Measurements from ENCODE around the gene LCN12. TPM values are rescaled to one million over a fixed set of nuclear protein-coding genes. Genes with fewer than 3 reads are reported as not detected.

Gene LCN12
- total RNA-seq, 1 donor from 2014 or later = not detected

GRCh38 chr9:136994888-136995230, 42.8 kb downstream of the LCN12 start:
- H3K27ac ChIP-seq = no peak overlapping the region
- TF ChIP-seq CTCF (IDR thresholded peaks at IDR 0.05) (no peak), POLR2AphosphoS5 (IDR thresholded peaks at IDR 0.05; ENCODE audit: insufficient read depth in 1 of 2, low read depth in 1 of 2) (no peak), POLR2A (IDR thresholded peaks at IDR 0.05) (no peak)
- H3K36me3 ChIP-seq = no peaks in the 10 kb centered on the region
- H3K4me1 ChIP-seq = peaks cover 52% of the 10 kb centered on the region
- no peak for DNase-seq (ENCODE audit: extremely low spot score in 2 of 2)
- H3K9me3 ChIP-seq = no peaks in the 10 kb centered on the region
- peak overlapping the region; percentile 22 to 32 for H3K4me3 ChIP-seq
- intact Hi-C loops (cut with DNase I) = no loop called here
- no peaks in the 10 kb centered on the region for H3K27me3 ChIP-seq

- no peaks in the 10 kb centered on the region for H3K9me3 ChIP-seq
- H3K27ac ChIP-seq = peak overlapping the region; percentile 62
- peak overlapping the region; percentile 22 to 32 for H3K4me3 ChIP-seq
- TF ChIP-seq POLR2A (IDR thresholded peaks at IDR 0.05) (no peak), POLR2AphosphoS5 (IDR thresholded peaks at IDR 0.05; ENCODE audit: insufficient read depth in 1 of 2, low read depth in 1 of 2) (no peak), CTCF (IDR thresholded peaks at IDR 0.05) (no peak)
- no peak for DNase-seq (ENCODE audit: extremely low spot score in 2 of 2)
- no peaks in the 10 kb centered on the region for H3K36me3 ChIP-seq
- intact Hi-C loops (cut with DNase I) = no loop called here
- H3K27me3 ChIP-seq = no peaks in the 10 kb centered on the region
- peaks cover 52% of the 10 kb centered on the region for H3K4me1 ChIP-seq
These were observed 43.3 kb downstream of the LCN12 start for GRCh38 chr9:136995362-136995761.

GRCh38 chr9:136995772-136996311, 43.8 kb downstream of the LCN12 start:
- H3K4me3 ChIP-seq = peak overlapping the region; percentile 22 to 32
- H3K27ac ChIP-seq = peak overlapping the region; percentile 62
- intact Hi-C loops (cut with DNase I) = no loop called here
- H3K36me3 ChIP-seq = no peaks in the 10 kb centered on the region
- TF ChIP-seq POLR2A (IDR thresholded peaks at IDR 0.05) (no peak), CTCF (IDR thresholded peaks at IDR 0.05) (no peak), POLR2AphosphoS5 (IDR thresholded peaks at IDR 0.05; ENCODE audit: insufficient read depth in 1 of 2, low read depth in 1 of 2) (no peak)
- no peaks in the 10 kb centered on the region for H3K9me3 ChIP-seq
- no peak for DNase-seq (ENCODE audit: extremely low spot score in 2 of 2)
- peaks cover 52% of the 10 kb centered on the region for H3K4me1 ChIP-seq
- H3K27me3 ChIP-seq = no peaks in the 10 kb centered on the region

- no peaks in the 10 kb centered on the region for H3K27me3 ChIP-seq
- TF ChIP-seq POLR2A (IDR thresholded peaks at IDR 0.05) (no peak), CTCF (IDR thresholded peaks at IDR 0.05) (no peak), POLR2AphosphoS5 (IDR thresholded peaks at IDR 0.05; ENCODE audit: insufficient read depth in 1 of 2, low read depth in 1 of 2) (peak in 1 of 2 donors; percentile 26)
- H3K9me3 ChIP-seq = no peaks in the 10 kb centered on the region
- no peak for DNase-seq (ENCODE audit: extremely low spot score in 2 of 2)
- intact Hi-C loops (cut with DNase I) = no loop called here
- peak within 1 kb of the TSS; percentile 22 to 32 for H3K4me3 ChIP-seq
- H3K4me1 ChIP-seq = peaks cover 50% of the 10 kb centered on the region
- H3K27ac ChIP-seq = peak within 1 kb of the TSS; percentile 62
- no peaks in the 10 kb centered on the region for H3K36me3 ChIP-seq
These were observed 44.6 kb downstream of the LCN12 start, which contains the start of gene CLIC3 for GRCh38 chr9:136996361-136997292. CLIC3 (minus strand) TSS chr9:136996568; CDS start chr9:136996543, 25 bp downstream.

GRCh38 chr9:136997371-136997770, 45.3 kb downstream of the LCN12 start:
- no peak overlapping the region for H3K27ac ChIP-seq
- H3K27me3 ChIP-seq = no peaks in the 10 kb centered on the region
- intact Hi-C loops (cut with DNase I) = no loop called here
- peaks cover 47% of the 10 kb centered on the region for H3K4me1 ChIP-seq
- no peak for TF ChIP-seq POLR2A (IDR thresholded peaks at IDR 0.05)
- no peak for TF ChIP-seq POLR2AphosphoS5 (IDR thresholded peaks at IDR 0.05; ENCODE audit: insufficient read depth in 1 of 2, low read depth in 1 of 2)
- TF ChIP-seq CTCF (IDR thresholded peaks at IDR 0.05) = no peak
- no peaks in the 10 kb centered on the region for H3K9me3 ChIP-seq
- H3K4me3 ChIP-seq = no peak overlapping the region
- no peaks in the 10 kb centered on the region for H3K36me3 ChIP-seq
- DNase-seq (ENCODE audit: extremely low spot score in 2 of 2) = no peak

Measured in vagina (tissue), 2 donors.